Left renal cortex interstitium (tissue), 4 donors: ENCODE results near the gene CD300LB. TPM values are rescaled to one million over a fixed set of nuclear protein-coding genes. Genes with fewer than 3 reads are reported as not detected.
"Not testable (repeated sequence)": the region's sequence is repeated elsewhere in the genome, so short reads cannot be mapped to it uniquely, and the experiment has no call there.

Source experiments
- DNase-seq, 4 donors: peaks; one replicate each; pipeline ENCODE4 v3.0.0-alpha.2; 2013; ENCODE audit warnings: low read depth in 4 of 4, low spot score in 2 of 4, missing footprints in 1 of 4
- polyA plus RNA-seq, 4 donors: library from polyadenylated mRNA; unstranded; fragments of 120-200 nt; gene quantifications; one replicate each; pipeline ENCODE4 v1.2.1, GENCODE V29; 2013; ENCODE audit not compliant: insufficient read length in 4 of 4

Gene CD300LB
- polyA plus RNA-seq: under 1 TPM; 0.08 to 0.26 (median 0.14) TPM

DNA sequence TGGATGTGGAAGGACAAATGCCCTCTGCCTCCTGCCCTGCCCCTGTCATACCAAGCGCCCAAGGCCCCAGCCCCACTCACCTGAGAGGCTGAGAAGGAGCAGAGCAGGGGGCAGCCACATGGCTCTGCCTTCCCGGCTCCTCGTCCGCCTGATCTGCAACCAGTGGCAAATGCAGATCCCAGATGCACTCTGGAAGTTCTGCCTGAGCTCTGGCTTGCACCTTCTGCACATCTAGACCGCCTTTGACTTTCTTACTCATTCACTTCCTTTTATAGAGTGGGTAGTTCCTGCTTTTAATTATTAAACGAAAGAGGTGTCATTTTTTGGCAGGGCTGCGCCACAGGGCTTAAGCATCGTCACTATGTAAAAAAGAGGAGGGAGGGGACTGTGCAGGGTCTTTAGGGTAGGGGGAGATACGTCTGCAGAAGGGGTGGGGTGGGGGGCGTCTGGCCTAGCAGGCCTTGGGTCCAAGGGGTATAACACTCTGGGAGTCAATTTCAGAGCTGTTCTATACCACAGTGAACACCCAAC, at the start of gene CD300LB:
CD300LB (minus strand) TSS at position 245 of the 531 bp plus-strand sequence; CDS start at position 120, 125 bp downstream.
- DNase-seq: no peak

DNA sequence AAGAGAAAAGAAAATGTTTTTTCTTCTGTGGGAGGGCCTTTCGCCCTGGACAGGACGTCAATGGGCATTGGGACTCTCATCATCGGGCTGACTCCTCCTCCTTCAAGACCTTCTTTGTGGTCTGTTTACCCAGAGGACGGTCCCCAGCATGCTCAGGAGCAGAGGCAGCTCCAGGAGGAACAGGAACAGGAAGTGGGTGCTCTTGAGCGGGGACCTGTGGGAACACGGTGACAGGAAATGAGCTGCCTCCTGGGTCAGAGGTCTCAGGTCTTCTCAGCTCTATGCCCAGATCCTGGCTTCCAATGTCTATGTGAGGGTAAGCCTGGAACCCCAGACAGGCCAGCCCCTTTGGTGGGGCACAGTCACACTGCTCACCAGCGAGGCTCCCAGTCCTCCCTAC, 48.6 kb upstream of the CD300LB start:
- DNase-seq: no peak

DNA sequence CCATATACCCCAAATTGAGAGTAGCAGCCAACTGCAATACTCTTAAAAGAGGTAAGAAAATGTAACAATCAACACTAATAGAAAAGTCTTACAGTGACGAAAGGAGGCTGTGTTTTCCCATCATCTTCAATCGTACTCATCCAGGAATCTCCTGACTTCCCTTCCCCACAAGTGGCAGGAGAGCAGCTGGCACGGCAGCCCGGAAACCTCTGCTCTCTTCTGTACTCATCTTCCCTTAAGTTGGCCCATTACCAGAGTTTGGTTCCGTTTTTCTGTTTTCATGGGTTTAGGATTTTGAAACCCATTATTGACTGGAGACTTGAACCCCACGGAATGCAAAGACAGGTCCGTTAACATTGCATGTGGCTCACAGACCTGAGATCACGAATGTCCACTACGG, 47.7 kb upstream of the CD300LB start:
- DNase-seq: no peak

DNA sequence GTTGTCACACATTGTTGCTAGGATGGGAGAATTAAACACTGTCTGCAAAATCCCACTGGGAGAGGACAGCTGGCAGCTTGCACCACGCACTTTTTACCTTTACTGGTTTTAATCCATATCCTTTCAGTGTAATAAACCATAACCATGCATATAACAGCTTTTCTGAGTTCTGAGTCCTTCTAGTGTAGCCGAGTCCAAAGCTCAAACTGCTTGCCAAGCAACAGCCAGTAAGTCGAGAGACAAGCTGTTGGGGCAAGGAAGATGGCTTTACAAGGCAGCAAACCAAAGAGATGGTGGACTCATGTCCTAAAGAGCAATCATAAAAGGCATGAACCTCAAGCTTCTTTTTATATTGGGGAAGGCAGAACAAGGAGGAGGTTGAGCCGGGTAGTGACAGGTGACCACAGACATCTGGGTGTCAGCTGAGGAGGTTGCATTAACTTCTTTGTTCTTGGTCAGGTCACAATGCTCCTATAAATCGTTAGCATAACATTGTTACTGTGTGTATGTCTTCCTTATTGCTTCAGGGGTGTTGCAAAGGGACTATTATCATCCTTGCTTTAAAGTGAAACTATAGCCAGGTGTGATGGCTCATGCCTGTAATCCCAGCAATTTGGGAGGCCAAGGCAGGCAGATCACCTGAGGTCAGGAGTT, 43.3 kb upstream of the CD300LB start:
- DNase-seq: no peak

DNA sequence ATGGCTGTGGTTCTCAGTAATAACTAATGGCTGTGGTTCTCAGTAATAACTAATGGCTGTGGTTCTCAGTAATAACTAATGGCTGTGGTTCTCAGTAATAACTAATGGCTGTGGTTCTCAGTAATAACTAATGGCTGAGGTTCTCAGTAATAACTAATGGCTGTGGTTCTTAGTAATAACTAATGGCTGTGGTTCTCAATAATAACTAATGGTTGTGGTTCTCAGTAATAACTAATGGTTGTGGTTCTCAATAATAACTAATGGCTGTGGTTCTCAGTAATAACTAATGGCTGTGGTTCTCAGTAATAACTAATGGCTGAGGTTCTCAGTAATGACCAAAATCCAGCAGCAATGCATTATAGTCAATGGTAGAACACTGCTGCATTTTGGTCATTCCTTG, 42.4 kb upstream of the CD300LB start:
- not testable (repeated sequence) for DNase-seq

DNA sequence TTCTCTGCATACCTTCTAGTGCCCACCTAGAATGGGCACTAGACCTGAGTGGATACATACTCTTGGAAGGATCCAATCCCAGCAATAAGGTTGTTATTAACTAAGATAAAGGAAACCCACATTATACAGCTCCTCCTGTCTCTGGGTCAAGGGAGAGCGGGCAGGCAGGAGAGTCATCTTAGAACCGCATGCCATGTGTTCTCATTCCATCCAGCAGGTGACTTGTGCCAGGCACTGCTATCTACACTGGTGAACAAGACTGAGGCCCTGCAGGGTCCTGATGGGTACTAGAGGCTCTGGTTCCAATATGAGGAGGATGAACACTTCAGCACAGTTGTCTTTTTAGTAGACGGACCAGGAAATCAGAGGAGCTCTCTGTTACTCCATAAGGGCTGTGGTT, 41.9 kb upstream of the CD300LB start:
- no peak for DNase-seq

DNA sequence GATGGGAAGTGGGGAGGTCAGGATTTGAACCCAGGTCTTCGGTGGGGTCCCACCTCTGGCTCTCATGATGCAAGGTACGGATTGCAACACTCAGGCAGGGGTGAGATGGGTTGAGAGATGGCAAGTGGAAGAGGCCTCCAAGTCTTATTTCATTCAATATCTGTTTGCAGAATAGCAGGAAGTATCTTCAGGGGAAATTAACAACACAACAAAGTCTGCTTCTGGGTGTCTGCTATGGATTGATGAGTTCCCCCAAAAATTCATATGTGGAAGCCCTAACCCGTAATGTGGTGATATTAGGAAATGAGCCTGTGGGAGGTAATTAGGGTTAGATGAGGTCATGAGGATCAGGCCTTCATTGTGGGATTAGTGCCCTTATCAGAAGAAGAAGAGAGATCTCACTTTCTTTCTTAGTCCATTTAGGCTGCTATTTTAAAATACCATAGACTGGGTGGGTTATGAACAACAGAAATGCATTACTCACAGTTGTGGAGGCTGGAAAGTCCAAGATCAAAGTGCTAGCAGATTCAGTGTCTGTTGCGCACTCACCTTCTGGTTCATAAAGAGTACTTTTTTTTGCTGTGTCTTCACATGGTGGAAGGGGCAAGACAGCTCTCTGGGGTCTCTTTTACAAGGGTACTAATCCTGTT, 40.5 kb upstream of the CD300LB start:
- no peak for DNase-seq

DNA sequence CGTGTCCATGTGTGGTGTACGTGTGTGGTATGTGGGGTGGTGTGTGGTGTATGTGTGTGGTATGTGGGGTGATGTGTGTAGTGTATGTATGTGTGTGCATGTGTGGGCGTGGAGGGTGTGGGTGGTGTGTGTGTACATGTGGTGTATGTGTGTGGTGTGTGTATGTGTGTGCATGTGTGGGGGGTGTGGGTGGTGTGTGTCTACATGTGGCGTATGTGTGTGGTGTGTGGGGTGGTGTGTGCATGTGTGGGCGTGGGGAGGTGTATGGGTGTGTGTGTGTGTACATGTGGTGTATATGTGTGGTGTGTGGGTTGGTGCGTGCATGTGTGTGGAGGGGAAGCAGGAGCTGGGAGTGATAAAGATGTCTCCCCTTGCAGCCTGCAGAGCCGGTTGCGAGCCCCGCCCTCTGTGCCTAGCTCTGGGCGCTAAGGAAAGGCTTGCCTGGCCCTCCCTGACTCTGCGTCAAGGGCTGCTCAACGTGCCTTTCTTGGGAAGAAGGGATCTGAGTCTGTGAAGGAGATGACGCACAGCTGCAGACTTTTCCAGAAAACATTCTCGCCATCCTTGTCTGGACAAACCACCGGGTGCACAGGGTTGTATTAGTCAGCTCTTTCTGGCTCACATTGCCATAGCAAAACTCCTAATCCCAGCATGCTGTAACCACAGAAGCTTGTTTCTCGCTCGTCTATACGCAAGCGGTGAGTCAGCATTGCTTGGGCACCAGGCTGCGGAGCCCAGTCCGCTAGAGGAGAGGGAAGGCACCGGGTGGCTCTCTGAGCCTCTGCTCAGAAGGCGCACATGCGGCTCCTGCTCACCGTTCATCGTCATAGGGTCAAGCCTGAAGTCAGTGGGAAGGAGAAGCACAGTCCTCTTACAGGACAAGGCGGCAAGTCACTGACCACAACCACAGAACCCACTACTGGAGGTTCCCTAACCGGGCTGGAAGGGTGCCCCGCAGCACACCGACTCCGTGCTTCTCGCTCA, 38.0 kb upstream of the CD300LB start:
- no peak for DNase-seq

DNA sequence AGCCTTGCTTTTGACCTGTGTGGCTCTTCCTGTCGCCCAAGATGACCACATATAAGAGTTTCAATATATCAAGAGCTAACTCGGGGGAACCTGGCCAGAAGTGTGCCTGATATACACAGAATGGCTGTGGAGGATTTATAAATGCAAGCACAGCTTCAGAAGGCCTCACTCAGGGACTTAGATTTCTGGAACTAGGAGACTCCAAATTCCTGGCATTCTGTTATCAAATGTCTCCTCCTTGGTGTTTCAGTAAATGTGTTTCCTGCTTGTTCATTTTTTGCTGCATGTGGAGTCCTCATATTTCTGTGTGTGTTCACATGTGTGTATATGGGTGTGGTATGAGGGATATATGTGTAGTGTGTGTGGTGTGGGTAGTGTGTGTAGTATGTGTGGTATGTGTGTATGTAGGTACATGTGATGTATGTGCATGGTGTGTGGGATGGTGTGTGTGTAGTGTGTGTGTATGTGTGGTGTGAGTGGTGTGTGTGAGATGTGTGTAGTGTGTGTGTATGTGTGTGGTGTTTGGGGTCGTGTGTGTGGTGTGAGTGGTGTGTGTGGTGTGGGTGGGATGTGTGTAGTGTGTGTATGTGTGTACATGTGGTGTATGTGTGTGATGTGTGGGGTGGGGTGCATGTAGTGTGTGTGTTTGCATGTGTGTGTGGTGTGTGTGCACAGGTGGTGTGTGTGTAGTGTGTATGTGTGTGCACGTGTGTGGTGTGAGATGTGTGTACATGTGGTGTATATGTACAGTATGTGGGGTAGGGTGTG, 37.0 kb upstream of the CD300LB start:
- DNase-seq: no peak

DNA sequence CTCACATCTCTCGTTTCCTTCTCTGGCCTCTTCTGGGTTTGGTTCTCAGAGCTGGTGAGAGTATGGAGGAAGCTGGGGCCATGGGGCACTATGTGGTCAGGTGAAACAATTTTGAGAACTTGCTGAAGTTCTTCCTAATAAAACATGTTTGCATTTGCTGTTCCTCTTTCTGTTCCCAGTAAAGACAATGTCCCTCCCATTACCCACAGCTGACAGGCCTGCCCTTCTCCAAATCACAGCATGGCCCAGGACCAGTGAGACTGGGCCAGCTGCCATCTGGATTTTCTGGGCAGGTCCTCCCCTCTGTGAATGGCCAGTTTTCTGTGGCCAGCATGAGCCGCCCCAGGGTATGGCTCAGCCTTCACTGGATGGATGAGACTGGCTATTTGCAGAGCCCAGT, 36.1 kb upstream of the CD300LB start, which contains the start of gene CD300H:
CD300H (minus strand) TSS at position 113 of the 400 bp plus-strand sequence.
- no peak for DNase-seq

DNA sequence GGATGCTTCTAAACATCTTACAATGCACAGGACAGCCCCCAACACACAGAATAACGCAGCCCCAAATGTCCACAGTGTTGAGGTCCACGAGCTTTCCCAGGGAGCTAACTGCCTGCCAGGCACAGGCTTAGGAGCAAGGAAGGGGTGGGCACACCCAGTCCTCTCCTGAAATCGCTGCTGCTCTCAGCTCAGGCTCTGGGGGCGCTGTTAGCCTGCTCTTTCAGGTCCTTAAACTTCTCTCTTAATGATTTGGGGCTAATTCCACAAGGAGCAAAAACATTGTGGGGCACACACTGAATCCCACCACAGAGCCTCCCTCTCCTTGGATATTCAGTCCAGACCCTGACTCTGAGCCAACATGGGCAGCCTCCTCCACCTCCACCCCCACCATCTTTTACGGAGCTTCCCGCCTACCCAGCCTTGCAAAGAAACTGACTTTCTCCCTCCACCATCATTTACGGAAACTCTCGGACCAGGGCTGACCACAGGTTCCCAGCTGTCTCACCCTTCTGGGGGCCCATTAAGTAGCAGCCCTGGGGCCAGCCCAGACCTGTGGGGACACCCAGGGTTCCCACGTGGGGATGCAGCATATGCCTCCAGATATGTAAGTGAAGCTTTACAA, 35.0 kb upstream of the CD300LB start:
- DNase-seq: no peak

DNA sequence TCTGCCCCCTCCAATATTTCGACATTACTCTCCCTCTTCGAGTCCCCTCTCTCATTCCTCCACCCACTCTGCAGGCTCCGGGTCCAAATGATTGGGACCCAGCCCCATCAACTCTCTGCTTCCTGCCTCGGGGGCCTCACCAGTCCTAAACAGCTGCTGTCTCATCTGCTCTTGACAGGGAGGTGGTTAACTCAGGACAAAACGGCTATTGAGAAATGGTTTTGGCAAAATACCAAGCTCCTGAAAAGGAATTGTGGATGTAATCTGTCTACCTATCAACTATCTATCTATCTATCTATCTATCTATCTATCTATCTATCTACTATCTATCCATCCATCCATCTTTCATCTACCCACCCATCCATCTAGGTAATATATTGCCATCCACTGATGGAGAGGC, 33.9 kb upstream of the CD300LB start:
- no peak for DNase-seq

DNA sequence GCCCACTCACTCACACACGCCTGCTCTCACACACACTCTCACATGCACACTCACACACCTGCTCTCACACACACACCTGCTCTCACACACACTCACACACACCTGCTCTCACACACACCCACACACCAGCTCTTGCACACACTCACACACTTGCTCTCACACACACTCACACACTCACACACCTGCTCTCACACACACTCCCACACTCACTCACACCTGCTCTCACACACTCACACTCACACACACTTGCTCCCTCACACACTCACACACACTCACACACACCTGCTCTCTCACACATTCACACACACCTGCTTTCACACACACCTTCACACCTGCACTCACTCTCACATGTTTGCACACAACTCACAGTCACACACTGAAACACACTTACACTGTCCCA, 32.1 kb upstream of the CD300LB start:
- DNase-seq: no peak

DNA sequence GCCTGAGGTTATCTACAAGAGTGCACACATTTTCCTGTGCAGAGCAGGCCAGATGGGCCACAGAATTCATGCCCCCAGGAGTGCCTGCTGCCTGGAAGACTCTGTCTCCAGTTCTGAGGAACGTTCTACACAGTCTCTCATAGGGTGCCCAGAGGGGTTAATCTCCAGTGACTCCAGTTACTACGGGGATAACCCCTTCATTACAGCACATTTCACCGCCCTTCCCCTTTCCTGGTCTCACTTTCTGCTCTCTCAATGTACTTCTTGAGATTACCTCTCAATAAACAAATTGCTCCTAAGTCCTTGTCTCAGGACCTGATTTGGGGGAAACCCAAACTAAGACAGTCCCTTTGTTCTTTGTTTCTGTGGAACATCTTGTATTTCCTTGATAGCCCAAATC, 30.3 kb upstream of the CD300LB start:
- no peak for DNase-seq

DNA sequence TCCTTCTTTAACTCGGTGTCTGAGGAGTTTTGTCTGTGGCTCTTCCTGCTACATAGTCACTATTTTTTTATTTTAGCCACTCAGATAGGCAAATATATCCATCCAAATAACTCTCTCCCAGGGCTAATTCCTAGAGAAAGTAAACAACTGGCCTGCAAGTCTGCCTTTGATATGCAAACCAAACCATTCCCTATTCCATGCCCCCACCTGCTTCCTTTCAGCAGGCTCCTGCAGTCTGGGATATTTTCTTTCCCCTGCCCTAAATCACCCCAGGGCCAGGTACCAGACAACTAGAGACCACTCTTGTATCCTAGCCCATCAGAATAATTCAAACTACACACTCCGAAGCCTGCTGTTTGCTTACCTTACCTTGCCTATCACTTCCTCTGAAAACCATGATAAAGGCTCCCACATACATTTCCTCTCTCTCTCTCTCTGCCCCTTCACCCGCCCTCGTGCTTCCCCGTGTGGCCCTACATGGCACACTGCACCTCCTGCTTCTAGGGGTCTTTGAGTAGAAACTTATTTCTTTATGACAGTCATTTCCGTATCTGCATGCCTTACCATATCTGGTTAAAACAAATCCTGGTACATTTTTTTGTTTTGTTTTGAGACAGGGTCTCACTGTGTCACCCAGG, 27.7 kb upstream of the CD300LB start:
- no peak for DNase-seq

DNA sequence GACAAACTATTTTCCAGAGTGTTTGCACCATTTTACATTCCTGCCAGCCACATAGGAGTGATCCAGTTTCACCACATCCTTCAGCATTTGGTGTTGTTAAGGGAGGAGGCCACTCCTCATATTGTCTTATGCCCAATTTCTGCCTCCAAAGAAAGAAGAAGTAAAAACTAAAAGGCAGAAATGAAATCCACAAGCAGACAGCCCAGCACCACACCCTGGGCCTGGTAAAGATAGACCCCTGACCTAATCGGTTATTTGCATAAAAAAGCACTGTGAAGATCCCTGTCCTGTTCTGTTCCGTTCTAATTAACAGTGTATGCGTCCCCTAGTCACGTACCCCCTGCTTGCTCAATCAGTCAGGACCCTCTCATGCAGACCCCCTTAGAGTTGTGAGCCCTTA, 27.1 kb upstream of the CD300LB start:
- DNase-seq: not testable (repeated sequence)

DNA sequence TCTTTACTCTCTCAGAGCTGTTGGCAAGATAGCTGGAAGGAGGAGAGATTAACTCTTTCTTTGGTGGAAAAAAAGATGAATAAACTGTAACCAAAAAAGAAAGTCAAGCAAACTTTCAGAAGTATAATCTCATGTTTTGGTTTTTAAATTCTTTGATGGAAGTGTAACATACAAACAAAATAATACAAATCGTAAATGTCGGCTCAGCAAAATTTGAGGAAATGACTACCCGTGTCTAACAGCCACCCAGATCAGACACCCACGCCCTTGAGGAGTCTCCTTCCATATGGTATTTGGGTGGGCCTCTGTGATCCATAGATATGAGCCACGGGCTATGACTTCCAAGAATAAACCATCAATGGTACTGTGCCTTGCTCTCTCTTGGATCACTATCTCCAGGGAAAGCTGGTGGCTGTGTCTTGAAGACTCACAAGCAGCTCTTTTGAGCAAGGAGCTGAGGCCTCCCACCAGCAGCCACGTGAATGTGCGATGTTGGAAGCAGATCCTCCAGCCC, 24.2 kb upstream of the CD300LB start:
- no peak for DNase-seq

DNA sequence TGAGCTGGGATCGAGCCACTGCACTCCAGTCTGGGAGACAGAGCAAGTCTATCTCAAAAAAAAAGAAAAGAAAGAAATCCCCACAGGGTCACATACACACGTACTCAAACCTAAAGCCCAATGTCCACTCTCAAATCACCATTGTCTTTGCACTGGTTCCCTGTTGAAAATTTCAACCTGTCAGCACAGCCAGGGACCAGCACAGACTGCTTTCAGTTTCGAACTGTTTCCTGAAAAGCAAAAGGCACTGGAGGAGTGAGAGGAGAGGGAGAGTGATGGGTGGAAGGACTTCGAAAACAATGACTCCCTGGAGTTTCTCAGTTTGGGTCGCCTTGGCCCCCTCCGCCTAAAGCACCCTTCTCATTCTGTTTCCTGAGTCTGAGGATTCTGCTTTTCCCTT, 23.6 kb upstream of the CD300LB start:
- DNase-seq: no peak

DNA sequence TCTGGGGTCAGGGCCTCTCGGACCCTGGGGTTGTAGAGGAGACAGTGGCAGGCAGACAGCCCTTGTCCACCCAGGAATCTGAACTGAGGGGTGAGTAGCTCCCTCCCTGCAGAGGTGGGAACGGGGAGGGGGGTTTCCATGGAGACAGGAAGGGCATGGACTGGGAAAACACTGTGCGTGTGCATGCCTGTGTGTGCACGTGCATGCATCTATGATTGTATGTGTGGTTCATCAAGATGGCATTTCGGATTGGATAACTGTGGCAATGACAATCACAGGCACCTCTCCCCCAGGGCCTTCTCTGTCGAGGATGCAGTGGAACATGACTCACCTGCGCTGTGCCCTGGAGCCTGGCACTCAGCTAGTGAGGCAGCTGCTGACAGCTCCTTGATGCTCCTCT, 20.8 kb upstream of the CD300LB start:
- no peak for DNase-seq
